GM23338 (cell line): Measurements from ENCODE around the gene NRXN2. TPM values are rescaled to one million over a fixed set of nuclear protein-coding genes. Genes with fewer than 3 reads are reported as not detected.
A peak's percentile ranks its signal among the peaks of the same experiment; 100 is the strongest.

Source experiments
- ATAC-seq: fragments of 200-7000 bp; cut with Tn5 transposase; 3 replicates; pipeline ENCODE4 v1.9.1; 2020
- DNase-seq: peaks from one replicate; pipeline ENCODE4 v3.0.0-alpha.2; 2015; ENCODE audit warnings: low spot score
- H2AFZ ChIP-seq: fragments of 200-600 bp; sonication (generic); 2 replicates; pipeline ENCODE4 v1.8.0; 2016; ENCODE audit warnings: antibody characterized with exemption, mild to moderate bottlenecking, moderate library complexity
- H3F3A ChIP-seq: fragments of 200-600 bp; sonication (generic); replicated peaks from 2 replicates; pipeline ENCODE4 v1.8.0; 2017; ENCODE audit warnings: antibody characterized with exemption, mixed run types, low read depth
- H3K27ac ChIP-seq: fragments of 200-600 bp; sonication (generic); 2 replicates; pipeline ENCODE4 v1.6.1; 2016; ENCODE audit warnings: low read depth
- H3K27me3 ChIP-seq: fragments of 200-600 bp; sonication (generic); 2 replicates; pipeline ENCODE4 v1.8.0; 2016; ENCODE audit warnings: mild to moderate bottlenecking, mixed run types, moderate library complexity; ENCODE audit not compliant: insufficient read depth
- H3K36me3 ChIP-seq: fragments of 200-600 bp; sonication (generic); 2 replicates; pipeline ENCODE4 v1.8.0; 2016; ENCODE audit warnings: mild to moderate bottlenecking; ENCODE audit not compliant: insufficient read depth
- H3K4me1 ChIP-seq: fragments of 200-600 bp; sonication (generic); 2 replicates; pipeline ENCODE4 v1.8.0; 2016; ENCODE audit warnings: mild to moderate bottlenecking, moderate library complexity; ENCODE audit not compliant: insufficient read depth
- H3K4me2 ChIP-seq: fragments of 200-600 bp; sonication (generic); 2 replicates; pipeline ENCODE4 v1.7.1; 2017; ENCODE audit warnings: mixed run types
- H3K4me3 ChIP-seq: fragments of 200-600 bp; sonication (generic); 2 replicates; pipeline ENCODE4 v1.6.1; 2016; ENCODE audit warnings: mixed run types
- H3K79me2 ChIP-seq: fragments of 200-600 bp; sonication (generic); replicated peaks from 2 replicates; pipeline ENCODE4 v1.8.0; 2017; ENCODE audit warnings: mild to moderate bottlenecking; ENCODE audit not compliant: insufficient read depth
- H3K9me2 ChIP-seq: fragments of 200-600 bp; sonication (generic); 2 replicates; pipeline ENCODE4 v1.8.0; 2017; ENCODE audit not compliant: insufficient read depth
- H4K20me1 ChIP-seq: fragments of 200-600 bp; sonication (generic); replicated peaks from 2 replicates; pipeline ENCODE4 v1.8.0; 2017; ENCODE audit warnings: mild to moderate bottlenecking; ENCODE audit not compliant: insufficient read depth
- H3K27ac Mint-ChIP-seq: 2 replicates; pipeline ENCODE4 v1.8.0; 2020; ENCODE audit warnings: inconsistent platforms, mild to moderate bottlenecking, moderate library complexity, mixed read lengths
- H3K27me3 Mint-ChIP-seq: 3 replicates; pipeline ENCODE4 v1.8.0; 2022; ENCODE audit warnings: low read depth, mild to moderate bottlenecking, moderate library complexity, mixed read lengths, inconsistent platforms; ENCODE audit not compliant: insufficient read depth, poor library complexity
- H3K36me3 Mint-ChIP-seq: 3 replicates; pipeline ENCODE4 v1.8.0; 2021; ENCODE audit warnings: low read depth, mild to moderate bottlenecking, inconsistent platforms, moderate library complexity, mixed read lengths
- H3K4me1 Mint-ChIP-seq: 3 replicates; pipeline ENCODE4 v1.8.0; 2020; ENCODE audit warnings: mild to moderate bottlenecking, inconsistent platforms, mixed read lengths
- H3K4me3 Mint-ChIP-seq: 3 replicates; pipeline ENCODE4 v1.8.0; 2021; ENCODE audit warnings: moderate library complexity, mild to moderate bottlenecking, inconsistent platforms, mixed read lengths
- H3K9me3 Mint-ChIP-seq: 3 replicates; pipeline ENCODE4 v1.8.0; 2020; ENCODE audit warnings: moderate library complexity, mild to moderate bottlenecking, inconsistent platforms, mixed read lengths
- ETS1 ChIP-seq: IDR thresholded peaks from 2 replicates; pipeline ENCODE4 v1.6.1; 2016; ENCODE audit warnings: antibody characterized with exemption
- ZNF462 ChIP-seq: fragments of 250-450 bp; sonication (Bioruptor Pico); IDR thresholded peaks from 2 replicates; pipeline ENCODE4 v1.5.0; 2020; ENCODE audit warnings: mild to moderate bottlenecking, moderate library complexity
- polyA plus RNA-seq: library from polyadenylated mRNA; unstranded; fragments of >200 nt; fragmentation: Nextera tagmentation; extraction: Ambion mirVana; gene quantifications from 2 replicates; pipeline ENCODE4 v1.2.1, GENCODE V29; 2016
- total RNA-seq: library from RNA; depleted of rRNA; stranded (reverse); fragments of >200 nt; shearing (Covaris generic); gene quantifications from 2 replicates; pipeline ENCODE4 v1.2.3, GENCODE V29; 2014
- TF ChIP-seq, protein P1 (sequence below): IDR thresholded peaks from one replicate; pipeline ENCODE4 v1.6.1; 2018; ENCODE audit warnings: antibody characterized with exemption; ENCODE audit not compliant: unreplicated experiment
- TF ChIP-seq, protein P2 (sequence below), 2 experiments: fragments of 200-600 bp in 1 of 2; sonication (generic) in 1 of 2; conservative IDR thresholded peaks; 2 replicates each; pipeline versions ENCODE4 v1.5.1 to v1.6.1; 2016 to 2017; ENCODE audit warnings: antibody characterized with exemption in 2 of 2, low read depth in 2 of 2, mild to moderate bottlenecking in 2 of 2, moderate library complexity in 1 of 2

The NRXN2 gene
- total and polyA plus RNA-seq, 2 experiments from 2014 or later, result 3.4 to 17.0 TPM

DNA sequence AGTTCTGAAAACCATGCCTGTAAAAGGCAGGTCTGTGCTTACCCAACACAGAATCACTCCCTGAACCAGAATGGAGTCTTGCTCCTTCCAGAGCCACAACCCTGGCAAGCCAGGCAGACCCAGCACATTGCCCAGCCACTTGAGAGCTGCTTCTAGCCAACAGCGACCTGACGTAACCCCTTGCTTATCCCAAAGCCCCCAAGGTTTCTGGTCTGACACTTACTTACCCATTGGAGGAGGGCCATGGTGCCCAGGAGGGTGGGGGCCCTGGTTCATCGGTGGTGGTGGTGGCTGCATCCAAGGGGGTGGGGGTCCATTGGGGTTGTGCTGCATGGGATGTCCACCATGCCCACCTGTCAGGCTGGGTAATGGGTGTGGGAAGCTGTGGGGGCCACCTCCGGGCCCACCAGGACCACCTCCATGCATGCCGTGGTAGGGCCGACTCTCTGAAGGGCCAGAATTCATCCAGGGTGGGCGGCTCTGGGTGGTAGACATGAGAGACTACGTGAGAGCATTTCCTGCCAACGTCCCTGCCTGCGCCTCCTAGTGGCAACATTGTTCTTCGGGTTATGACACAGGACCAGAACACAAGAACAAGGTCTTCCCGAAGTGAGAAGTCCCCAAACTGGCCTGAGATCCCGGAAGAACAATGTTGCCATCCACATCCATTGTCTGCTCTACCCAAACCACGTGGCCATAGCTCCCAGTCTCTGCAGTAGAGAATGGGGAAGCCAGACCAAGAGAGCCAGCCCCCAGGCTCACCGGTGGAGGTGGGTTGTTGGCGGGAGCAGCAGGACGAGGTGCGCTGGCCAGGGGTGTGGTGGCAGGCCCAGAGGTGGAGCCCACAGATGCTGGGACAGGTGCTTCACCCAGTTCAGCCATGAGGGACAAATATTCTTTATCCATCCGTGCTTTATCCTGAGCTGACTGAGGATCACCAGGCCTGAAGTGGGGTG, 44.6 kb upstream of the NRXN2 start:
- peak overlapping the region; percentile 74 for H3K27ac ChIP-seq
- H3K27ac Mint-ChIP-seq, result peak overlapping the region; percentile 59

More for the DNA sequence above, 44.6 kb upstream of the NRXN2 start:
- Histone ChIP-seq H3K9me2 (no peaks in the 10 kb centered on the region), H4K20me1 (peaks cover 66% of the 10 kb centered on the region), H2AFZ (no peak overlapping the region), H3K4me2 (0 out of 2 replicates have a peak overlapping the region, but pooled peaks have one; percentile 26), H3K27me3 (no peaks in the 10 kb centered on the region), H3F3A (peaks cover 81% of the 10 kb centered on the region), H3K79me2 (peaks cover 48% of the 10 kb centered on the region), H3K4me1 (peaks cover 31% of the 10 kb centered on the region), H3K4me3 (no peak overlapping the region), H3K36me3 (peaks cover 65% of the 10 kb centered on the region)
- H3K4me3 Mint-ChIP-seq, result peak overlapping the region; percentile 32; the same call in 1 of the 3 replicates
- H3K4me1 Mint-ChIP-seq, result peaks cover 53% of the 10 kb centered on the region
- H3K9me3 Mint-ChIP-seq, result no peaks in the 10 kb centered on the region
- ATAC-seq, result peak; percentile 27
- peaks cover 29% of the 10 kb centered on the region for H3K27me3 Mint-ChIP-seq
- TF ChIP-seq ETS1, result no peak
- TF ChIP-seq, protein P1, sequence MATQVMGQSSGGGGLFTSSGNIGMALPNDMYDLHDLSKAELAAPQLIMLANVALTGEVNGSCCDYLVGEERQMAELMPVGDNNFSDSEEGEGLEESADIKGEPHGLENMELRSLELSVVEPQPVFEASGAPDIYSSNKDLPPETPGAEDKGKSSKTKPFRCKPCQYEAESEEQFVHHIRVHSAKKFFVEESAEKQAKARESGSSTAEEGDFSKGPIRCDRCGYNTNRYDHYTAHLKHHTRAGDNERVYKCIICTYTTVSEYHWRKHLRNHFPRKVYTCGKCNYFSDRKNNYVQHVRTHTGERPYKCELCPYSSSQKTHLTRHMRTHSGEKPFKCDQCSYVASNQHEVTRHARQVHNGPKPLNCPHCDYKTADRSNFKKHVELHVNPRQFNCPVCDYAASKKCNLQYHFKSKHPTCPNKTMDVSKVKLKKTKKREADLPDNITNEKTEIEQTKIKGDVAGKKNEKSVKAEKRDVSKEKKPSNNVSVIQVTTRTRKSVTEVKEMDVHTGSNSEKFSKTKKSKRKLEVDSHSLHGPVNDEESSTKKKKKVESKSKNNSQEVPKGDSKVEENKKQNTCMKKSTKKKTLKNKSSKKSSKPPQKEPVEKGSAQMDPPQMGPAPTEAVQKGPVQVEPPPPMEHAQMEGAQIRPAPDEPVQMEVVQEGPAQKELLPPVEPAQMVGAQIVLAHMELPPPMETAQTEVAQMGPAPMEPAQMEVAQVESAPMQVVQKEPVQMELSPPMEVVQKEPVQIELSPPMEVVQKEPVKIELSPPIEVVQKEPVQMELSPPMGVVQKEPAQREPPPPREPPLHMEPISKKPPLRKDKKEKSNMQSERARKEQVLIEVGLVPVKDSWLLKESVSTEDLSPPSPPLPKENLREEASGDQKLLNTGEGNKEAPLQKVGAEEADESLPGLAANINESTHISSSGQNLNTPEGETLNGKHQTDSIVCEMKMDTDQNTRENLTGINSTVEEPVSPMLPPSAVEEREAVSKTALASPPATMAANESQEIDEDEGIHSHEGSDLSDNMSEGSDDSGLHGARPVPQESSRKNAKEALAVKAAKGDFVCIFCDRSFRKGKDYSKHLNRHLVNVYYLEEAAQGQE, result no peak
- TF ChIP-seq, protein P2, sequence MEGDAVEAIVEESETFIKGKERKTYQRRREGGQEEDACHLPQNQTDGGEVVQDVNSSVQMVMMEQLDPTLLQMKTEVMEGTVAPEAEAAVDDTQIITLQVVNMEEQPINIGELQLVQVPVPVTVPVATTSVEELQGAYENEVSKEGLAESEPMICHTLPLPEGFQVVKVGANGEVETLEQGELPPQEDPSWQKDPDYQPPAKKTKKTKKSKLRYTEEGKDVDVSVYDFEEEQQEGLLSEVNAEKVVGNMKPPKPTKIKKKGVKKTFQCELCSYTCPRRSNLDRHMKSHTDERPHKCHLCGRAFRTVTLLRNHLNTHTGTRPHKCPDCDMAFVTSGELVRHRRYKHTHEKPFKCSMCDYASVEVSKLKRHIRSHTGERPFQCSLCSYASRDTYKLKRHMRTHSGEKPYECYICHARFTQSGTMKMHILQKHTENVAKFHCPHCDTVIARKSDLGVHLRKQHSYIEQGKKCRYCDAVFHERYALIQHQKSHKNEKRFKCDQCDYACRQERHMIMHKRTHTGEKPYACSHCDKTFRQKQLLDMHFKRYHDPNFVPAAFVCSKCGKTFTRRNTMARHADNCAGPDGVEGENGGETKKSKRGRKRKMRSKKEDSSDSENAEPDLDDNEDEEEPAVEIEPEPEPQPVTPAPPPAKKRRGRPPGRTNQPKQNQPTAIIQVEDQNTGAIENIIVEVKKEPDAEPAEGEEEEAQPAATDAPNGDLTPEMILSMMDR (conservative IDR thresholded peaks at IDR 0.05; ENCODE audit: low read depth in 2 of 2), result peak; percentile 77 to 83
- TF ChIP-seq ZNF462, result no peak
- DNase-seq, result peak; percentile 96
- H3K36me3 Mint-ChIP-seq, result peaks cover 91% of the 10 kb centered on the region
